ENCODE measurements around the gene RAD9B.
"Not testable (repeated sequence)": the region's sequence is repeated elsewhere in the genome, so short reads cannot be mapped to it uniquely, and the experiment has no call there.

RAD9B gene

GRCh38 chr12:110501752-110502738, at the start of gene RAD9B, which contains the start of gene VPS29:
Gene RAD9B, plus strand, starts transcription at chr12:110502331. Its CDS starts 7 bp downstream, at chr12:110502338.
Gene VPS29, minus strand, starts transcription at chr12:110502111. Its CDS starts 60 bp downstream, at chr12:110502051.
- peak; percentile 98 for DNase-seq

GRCh38 chr12:110453569-110454296, 48.4 kb upstream of the RAD9B start:
- no peak for DNase-seq

- no peak for DNase-seq
Observed at GRCh38 chr12:110458756-110459155, 43.4 kb upstream of the RAD9B start.

GRCh38 chr12:110461189-110461588, 40.9 kb upstream of the RAD9B start:
- DNase-seq = not testable (repeated sequence)

GRCh38 chr12:110465024-110465423, 37.1 kb upstream of the RAD9B start:
- DNase-seq = no peak

- not testable (repeated sequence) for DNase-seq
Observed at GRCh38 chr12:110465765-110466164, 36.4 kb upstream of the RAD9B start.

- DNase-seq = no peak
Observed at GRCh38 chr12:110466791-110467190, 35.3 kb upstream of the RAD9B start.

GRCh38 chr12:110467847-110468213, 34.3 kb upstream of the RAD9B start:
- DNase-seq = no peak

GRCh38 chr12:110468214-110469048, 33.7 kb upstream of the RAD9B start, which contains the start of the genes FAM216A and GPN3:
Gene FAM216A, plus strand, starts transcription at chr12:110468845. Its CDS starts 31 bp downstream, at chr12:110468876.
Gene GPN3, minus strand, starts transcription at chr12:110468257. Its CDS starts 54 bp downstream, at chr12:110468203.
- peak; percentile 99 for DNase-seq

GRCh38 chr12:110475426-110475825, 26.7 kb upstream of the RAD9B start:
- DNase-seq = no peak

- DNase-seq = peak; percentile 62
Observed at GRCh38 chr12:110498984-110499706, 3.0 kb upstream of the RAD9B start.

GRCh38 chr12:110501399-110501751, 756 bp upstream of the RAD9B start:
- DNase-seq = peak; percentile 71

- DNase-seq = no peak
Observed at GRCh38 chr12:110503432-110503831, 1.3 kb downstream of the RAD9B start.

- DNase-seq = no peak
Observed at GRCh38 chr12:110505332-110505731, 3.2 kb downstream of the RAD9B start.

- no peak for DNase-seq
Observed at GRCh38 chr12:110508071-110508586, 6.0 kb downstream of the RAD9B start.

GRCh38 chr12:110513842-110514241, 11.7 kb downstream of the RAD9B start:
- DNase-seq = no peak

GRCh38 chr12:110514363-110514762, 12.2 kb downstream of the RAD9B start:
- DNase-seq = no peak

GRCh38 chr12:110516995-110517394, 14.9 kb downstream of the RAD9B start:
- DNase-seq = no peak

GRCh38 chr12:110518014-110518413, 15.9 kb downstream of the RAD9B start:
- not testable (repeated sequence) for DNase-seq

- not testable (repeated sequence) for DNase-seq
Observed at GRCh38 chr12:110520876-110521712, 19.0 kb downstream of the RAD9B start.

All from EL (cell line).